GM06990 (cell line): ENCODE data around the gene VPS33B.

ENCODE experiments used
- DNase-seq: peaks from one replicate; pipeline ENCODE4 v3.0.0-alpha.2; 2011; ENCODE audit not compliant: insufficient read length; ENCODE audit errors: extremely low read depth
- H3K27me3 ChIP-seq: replicated peaks from 2 replicates; pipeline ENCODE4 v1.6.0; 2011; ENCODE audit warnings: low read length; ENCODE audit not compliant: control insufficient read depth, insufficient read depth
- H3K36me3 ChIP-seq: 2 replicates; pipeline ENCODE4 v1.5.1; 2011; ENCODE audit warnings: low read length; ENCODE audit not compliant: control insufficient read depth, insufficient read depth
- H3K4me3 ChIP-seq: replicated peaks from 2 replicates; pipeline ENCODE4 v1.5.1; 2011; ENCODE audit warnings: low read depth, mild to moderate bottlenecking, control low read depth, low read length
- TF ChIP-seq, protein P1 (sequence below): IDR thresholded peaks from 2 replicates; pipeline ENCODE4 v1.5.1; 2011; ENCODE audit warnings: low read length, control low read depth, mild to moderate bottlenecking, inconsistent platforms; ENCODE audit not compliant: insufficient read depth, poor library complexity, severe bottlenecking

The VPS33B gene

DNA sequence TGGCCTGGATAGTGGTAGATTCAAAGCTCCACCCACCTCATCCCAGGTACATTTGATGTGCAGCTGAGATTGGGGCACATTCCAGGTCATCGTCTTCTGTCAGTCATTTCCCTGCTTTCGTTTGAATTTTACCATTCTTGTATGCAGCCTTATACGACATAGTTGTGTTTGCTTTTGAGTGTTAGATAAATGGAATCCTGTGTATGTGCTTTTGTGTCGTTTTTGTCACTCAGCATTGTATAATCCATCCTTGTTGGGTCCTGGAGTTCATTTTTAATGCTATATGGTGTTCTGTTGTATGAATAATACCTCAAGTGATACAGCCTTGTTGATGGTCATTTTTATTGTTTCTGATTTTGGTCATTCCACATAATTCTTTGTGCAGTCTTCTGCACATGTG lies 60.4 kb downstream of the VPS33B start:
- no peak for DNase-seq
- H3K36me3 ChIP-seq: peaks cover 30% of the 10 kb centered on the region
- no peaks in the 10 kb centered on the region for H3K27me3 ChIP-seq
- TF ChIP-seq, protein P1, sequence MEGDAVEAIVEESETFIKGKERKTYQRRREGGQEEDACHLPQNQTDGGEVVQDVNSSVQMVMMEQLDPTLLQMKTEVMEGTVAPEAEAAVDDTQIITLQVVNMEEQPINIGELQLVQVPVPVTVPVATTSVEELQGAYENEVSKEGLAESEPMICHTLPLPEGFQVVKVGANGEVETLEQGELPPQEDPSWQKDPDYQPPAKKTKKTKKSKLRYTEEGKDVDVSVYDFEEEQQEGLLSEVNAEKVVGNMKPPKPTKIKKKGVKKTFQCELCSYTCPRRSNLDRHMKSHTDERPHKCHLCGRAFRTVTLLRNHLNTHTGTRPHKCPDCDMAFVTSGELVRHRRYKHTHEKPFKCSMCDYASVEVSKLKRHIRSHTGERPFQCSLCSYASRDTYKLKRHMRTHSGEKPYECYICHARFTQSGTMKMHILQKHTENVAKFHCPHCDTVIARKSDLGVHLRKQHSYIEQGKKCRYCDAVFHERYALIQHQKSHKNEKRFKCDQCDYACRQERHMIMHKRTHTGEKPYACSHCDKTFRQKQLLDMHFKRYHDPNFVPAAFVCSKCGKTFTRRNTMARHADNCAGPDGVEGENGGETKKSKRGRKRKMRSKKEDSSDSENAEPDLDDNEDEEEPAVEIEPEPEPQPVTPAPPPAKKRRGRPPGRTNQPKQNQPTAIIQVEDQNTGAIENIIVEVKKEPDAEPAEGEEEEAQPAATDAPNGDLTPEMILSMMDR: no peak
- H3K4me3 ChIP-seq: no peak overlapping the region

DNA sequence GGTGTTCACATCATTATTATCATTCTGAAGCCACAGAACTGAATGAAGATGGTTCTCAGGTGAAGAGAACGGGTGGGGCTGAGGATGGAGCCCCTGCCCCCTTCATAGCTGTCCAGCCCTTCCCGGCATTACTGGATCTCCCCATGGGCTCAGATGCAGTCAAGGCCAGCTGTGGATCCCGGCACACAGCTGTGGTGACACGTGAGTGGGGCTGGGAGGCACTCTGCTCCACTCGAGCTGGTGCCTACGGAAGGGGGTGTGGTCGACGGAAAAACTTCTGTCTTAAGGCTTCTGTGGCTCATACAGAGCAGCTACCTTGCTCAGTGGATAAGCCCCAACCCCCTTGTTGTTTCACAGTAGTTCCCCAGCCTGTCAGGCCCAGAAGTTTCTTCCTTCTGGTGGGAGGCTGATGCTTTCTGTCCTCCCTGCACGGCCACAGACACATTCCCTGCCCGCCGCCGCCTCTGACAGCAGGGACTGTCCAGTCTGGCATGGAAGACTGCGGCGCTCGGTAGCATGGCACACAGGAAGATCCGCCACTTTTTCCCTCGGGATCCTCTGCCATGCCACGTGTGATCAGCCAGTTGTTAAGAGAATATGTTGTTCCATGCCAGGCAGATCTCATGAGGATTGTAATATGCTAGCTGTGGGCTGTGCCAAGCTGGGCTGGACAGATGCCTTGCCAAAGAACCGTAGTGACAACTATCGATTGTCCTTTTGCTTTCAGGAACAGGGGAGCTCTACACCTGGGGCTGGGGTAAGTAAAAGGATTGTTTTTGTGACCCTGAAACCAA lies 61.9 kb downstream of the VPS33B start:
- Histone ChIP-seq H3K36me3 (peaks cover 23% of the 10 kb centered on the region), H3K27me3 (no peaks in the 10 kb centered on the region), H3K4me3 (no peak overlapping the region)
- TF ChIP-seq, protein P1: no peak
- no peak for DNase-seq

DNA sequence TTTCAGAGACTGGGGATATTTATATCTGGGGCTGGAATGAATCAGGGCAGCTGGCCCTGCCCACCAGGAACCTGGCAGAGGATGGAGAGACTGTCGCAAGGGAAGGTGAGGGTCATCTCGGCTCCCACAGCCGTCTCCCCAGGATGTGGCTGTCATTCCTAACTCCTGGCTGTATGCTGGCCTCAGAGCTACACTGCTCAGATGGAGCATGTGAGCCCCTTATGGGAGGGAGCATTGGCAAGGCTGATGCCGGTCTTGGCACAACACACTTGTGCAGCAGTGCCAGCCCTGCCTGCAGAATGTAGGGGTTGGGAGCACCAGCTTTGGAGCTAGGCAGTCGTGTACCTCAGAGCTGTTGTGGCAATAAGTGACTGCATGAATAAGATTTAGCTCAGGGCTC lies 62.5 kb downstream of the VPS33B start:
- TF ChIP-seq, protein P1: no peak
- peaks cover 21% of the 10 kb centered on the region for H3K36me3 ChIP-seq
- DNase-seq: no peak
- no peaks in the 10 kb centered on the region for H3K27me3 ChIP-seq
- H3K4me3 ChIP-seq: no peak overlapping the region

DNA sequence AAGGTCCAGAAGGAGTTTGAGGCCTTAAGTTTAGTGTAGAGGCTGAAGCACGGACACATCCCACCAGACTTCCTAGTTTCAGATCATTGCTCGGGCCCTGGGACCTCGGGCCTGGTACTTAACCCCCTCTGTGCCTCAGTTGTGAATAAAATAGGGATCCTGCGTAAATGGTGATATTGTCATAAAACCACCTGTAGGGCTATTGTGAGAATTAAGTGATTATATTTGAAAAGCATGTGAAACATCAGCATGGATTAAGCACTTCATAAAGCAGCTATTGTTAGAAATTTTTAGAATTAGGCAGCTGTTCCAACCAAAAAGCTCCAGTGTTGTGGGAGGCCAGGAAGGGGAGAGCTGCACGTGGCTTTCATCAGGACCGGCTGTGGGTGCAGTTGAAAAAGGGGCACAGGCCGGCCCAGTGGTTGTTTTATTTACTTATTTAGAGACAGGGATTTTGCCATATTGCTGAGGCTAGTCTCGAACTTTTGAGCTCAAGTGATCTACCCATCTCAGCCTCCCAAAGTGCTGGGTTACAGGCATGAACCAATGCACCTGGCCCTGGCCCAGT lies 63.3 kb downstream of the VPS33B start:
- H3K27me3 ChIP-seq: no peaks in the 10 kb centered on the region
- H3K36me3 ChIP-seq: peaks cover 21% of the 10 kb centered on the region
- TF ChIP-seq, protein P1: no peak
- DNase-seq: no peak
- H3K4me3 ChIP-seq: no peak overlapping the region

DNA sequence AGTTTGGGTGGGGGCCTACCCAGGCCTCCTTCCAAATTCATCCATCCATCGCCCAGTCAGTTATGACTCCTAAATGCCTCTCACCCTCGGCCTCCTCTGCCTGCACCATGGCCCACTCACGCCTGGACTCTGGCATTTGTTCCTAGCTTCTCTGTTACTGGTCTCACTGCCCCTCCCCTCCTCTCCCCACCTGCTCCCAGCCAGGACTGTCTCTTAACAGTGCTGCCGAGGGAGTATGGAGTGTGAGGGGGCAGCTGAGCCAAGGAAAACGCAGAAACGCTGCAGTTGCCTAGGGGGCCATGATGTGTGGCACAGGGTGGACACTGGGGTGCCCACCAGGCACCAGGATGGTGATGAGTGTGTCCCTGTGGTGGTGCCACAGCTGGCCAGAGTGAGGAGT lies 64.6 kb downstream of the VPS33B start:
- H3K27me3 ChIP-seq: no peaks in the 10 kb centered on the region
- H3K4me3 ChIP-seq: no peak overlapping the region
- H3K36me3 ChIP-seq: peaks cover 25% of the 10 kb centered on the region
- no peak for DNase-seq
- TF ChIP-seq, protein P1: no peak
